GM18870 (cell line): ENCODE results near the gene PLEK2.
"Not testable (repeated sequence)": the region's sequence is repeated elsewhere in the genome, so short reads cannot be mapped to it uniquely, and the experiment has no call there.

Experiments
- ATAC-seq: cut with Tn5 transposase; IDR thresholded peaks from one replicate; pipeline ENCODE4 v1.9.1; 2021; ENCODE audit warnings: moderate library complexity; ENCODE audit not compliant: unreplicated experiment

PLEK2 gene

DNA sequence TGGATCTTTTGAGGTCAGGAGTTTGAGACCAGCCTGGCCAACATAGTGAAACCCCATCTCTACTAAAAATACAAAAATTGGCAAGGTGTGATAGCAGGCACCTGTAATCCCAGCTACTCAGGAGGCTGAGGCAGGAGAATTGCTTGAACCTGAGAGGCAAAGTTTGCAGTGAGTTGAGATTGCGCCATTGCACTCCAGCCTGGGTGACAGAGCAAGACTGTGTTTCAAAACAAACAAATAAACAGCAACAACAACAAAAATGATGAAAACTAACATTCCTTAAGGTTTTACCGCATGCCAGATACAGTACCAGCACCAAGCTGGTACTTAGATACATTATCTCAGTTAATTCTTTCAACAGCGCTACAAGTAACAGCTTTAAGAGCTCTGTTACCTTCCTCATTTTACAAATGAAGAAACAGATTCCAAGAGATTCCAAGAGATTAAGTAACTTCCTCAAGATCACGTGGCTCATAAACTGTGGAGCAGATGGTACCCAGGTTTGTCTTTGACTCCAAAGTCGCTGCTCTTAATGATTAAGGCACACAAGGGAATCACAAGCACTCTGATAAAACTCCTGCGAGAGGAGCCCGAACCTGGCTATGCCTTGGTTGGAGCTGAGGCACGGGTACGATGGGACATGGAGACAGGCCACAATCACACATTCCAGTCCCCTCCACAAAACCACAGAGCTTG lies 17.7 kb upstream of the PLEK2 start:
- ATAC-seq: no peak

DNA sequence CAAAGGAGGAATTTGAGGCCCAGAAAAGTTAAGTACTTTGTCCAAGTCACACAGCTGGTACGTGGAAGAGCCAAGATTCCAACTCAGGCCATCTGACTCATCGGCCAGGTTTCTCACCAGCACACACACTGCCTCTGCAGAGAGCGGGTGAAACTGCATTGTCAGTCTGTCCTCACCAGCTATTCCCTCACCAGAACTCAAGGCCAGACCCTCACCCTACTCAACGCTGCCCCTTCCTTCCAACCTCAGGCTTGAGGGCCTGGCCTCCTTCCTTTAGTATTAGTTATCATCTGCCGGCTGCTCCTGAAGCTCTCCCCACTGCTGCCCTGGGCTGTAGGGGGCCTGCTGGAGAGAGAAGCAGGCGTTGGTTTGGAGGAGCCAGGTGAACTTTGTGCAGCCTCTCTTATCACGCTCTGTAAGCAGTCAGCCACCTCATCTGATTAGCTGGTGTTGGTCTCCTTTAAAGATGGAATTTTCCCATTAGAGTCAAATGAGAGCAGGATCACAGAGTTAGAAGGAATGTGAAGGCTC lies 16.6 kb upstream of the PLEK2 start:
- ATAC-seq: no peak

DNA sequence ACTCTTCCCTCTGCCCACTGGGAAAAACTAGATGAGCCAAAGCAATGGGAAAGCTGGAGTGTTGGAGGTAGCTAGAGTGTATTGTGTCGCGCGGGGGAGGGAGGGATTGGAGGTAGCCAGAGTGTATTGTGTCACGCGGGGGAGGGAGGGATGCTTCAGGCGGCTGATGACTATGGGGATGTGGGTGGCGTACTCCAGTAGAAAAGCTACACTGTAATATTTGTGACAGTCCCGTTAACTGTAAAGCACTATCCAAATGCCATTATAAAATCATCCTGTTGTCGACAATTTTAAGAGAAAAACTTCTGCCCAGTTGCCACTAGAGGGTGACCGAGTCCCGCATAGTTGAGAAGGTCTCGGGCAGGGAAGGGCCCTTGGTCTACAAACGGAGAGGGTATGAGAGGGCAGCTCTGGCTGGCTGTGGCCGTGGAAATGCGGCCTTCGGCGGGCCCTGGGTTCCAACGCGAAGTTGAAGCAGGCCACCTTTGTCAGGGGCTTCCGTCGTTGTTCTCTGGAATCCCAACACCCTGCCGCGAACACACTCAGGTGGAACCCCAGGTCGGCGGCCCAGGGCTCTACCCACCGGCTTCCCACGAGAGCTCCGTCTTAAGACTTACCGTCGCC lies 15.1 kb upstream of the PLEK2 start:
- ATAC-seq: no peak

DNA sequence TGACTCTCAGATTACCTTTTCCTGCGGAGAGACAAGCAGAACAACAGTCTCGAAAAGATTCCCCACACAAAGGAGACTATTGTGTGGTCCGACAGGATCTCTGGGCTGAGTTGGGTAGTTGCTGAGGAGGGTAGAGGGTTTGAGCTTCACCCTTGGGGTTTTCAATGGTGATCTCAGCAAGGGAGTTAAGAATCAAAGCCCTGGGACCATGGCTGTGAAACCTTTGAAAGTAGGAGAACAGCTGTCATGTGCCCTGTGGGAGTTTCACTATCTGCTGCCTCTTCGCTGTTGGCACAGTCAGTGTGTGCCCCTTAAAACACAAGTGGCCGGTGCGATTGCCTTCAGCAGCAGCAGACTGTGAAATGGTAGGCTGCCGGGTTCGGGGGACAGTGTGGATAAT lies 14.2 kb upstream of the PLEK2 start:
- ATAC-seq: no peak

DNA sequence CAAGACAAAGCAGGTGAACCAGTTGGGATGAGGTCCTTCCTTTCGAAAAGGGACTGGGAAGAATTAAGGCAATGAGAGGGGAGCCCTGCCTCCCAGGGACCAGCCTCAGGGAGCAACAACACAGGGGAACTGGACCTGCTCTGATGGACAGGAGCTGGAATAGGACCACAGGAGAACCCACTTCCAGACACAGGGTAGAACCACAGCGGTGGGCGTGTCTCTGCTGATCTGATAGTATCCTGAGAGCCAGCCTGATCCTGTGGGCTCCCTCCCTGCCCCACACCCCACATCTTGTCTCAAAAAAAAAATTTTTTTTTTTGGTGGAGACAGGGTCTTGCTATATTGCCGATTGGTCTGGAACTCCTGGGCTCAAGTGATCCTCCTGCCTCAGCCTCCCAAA lies 13.6 kb upstream of the PLEK2 start:
- ATAC-seq: no peak

DNA sequence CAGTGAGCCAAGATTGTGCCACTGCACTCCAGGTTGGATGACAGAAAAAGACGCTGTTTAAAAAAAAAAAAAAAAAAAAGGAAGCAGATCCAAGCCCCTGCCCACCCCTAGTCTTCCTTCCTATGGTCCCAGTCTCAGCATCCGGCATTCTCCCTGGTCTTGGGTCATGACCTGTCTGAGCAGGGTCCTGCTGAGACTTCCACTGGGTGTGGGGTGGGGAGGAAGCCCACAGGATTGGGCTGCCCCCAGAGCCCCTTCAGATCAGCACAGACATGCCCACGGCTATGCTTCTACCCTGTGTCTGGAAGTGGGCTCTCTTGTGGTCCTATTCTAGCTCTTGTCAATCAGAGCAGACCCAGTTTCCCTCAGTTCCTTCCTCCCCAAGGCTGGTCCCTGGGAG lies 12.6 kb upstream of the PLEK2 start:
- ATAC-seq: no peak

DNA sequence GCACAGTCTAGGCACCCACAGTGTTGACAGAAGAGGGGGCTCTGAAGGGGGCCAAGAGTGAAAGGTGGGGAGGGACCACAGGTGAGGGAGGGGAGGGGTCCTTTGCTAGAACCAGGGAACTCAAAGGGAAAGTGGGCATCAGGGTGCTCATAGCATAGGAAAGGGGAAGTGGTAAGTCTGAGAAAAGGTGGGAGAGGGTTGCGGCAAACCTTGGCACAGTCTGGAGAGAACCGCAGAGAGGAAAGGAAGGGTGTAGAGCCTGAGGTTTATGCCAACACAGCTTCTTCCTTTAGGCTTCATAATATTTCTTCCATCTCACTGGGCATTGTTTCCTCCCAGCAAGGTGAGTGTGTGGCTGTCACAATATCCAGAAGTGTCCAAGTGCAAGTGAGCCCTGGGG lies 11.5 kb upstream of the PLEK2 start:
- no peak for ATAC-seq

DNA sequence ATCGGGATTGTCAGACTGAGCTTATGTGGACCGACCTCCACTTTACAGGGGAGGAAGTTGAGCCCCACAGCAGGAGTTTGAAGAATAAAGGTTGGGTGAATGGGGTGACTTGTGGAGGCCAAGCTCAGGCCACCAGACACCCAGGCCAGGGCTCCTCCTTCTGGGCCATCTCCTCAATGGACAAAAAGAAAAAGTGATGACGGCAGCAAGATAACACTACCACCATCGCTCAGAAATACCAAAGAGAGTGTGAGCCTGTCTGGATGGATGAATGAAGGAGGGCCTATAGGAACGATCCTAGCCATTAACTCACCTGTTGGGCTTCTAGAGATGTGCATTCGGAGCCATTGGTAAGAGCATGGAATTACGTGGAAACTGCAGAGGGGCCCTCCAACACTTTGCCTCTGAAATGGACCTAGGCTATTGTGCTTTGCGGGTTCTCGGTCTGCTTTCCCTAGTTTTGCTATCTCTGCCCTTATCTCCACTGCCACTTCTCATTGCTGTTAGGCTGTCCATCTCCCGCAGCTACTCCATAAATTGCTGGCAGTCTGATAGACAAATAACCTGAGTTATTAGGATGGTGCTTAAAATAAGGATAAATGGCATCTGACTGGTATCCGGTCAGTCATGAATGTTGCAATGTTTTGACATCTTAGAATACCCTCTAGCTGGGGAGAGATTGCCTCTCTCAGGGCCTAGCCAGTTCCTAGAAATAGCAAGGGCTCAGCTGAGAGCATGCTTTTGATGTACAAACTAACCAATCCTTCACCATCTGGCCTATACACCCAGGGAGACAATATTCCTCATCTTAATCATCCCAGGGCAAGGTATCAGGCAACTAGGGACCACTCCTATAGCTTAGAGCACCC lies 9.6 kb upstream of the PLEK2 start:
- no peak for ATAC-seq

DNA sequence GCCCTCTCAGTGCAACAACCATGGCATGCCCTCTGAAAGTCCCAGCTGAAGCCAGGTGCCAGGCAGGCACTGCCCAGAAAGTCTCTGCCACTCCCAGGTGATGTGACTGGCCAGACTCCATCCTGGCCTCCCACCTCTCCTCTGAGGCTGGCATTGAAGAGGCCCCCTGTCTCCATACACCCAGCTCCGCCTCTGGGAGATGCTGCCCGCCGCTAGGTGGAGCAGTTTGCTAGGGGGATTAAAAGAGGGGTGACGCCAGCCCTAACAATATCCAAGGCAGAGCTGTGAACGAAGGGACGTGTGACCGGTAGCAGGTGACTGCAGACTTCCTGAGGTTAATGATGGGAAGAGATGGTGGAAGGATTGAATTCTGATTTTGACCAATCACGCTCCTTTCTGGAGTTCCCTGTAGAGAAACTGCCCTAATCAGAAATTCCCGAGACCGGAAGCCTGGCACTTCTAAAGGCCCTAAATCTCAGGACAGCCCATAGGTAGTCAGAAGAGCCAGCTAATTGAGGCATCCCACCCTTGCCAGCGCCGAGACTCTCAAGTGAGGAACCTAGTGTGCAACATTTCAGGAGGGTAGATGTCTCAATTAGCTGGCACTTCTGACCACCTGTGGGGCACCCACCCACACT lies 8.3 kb upstream of the PLEK2 start:
- ATAC-seq: no peak

DNA sequence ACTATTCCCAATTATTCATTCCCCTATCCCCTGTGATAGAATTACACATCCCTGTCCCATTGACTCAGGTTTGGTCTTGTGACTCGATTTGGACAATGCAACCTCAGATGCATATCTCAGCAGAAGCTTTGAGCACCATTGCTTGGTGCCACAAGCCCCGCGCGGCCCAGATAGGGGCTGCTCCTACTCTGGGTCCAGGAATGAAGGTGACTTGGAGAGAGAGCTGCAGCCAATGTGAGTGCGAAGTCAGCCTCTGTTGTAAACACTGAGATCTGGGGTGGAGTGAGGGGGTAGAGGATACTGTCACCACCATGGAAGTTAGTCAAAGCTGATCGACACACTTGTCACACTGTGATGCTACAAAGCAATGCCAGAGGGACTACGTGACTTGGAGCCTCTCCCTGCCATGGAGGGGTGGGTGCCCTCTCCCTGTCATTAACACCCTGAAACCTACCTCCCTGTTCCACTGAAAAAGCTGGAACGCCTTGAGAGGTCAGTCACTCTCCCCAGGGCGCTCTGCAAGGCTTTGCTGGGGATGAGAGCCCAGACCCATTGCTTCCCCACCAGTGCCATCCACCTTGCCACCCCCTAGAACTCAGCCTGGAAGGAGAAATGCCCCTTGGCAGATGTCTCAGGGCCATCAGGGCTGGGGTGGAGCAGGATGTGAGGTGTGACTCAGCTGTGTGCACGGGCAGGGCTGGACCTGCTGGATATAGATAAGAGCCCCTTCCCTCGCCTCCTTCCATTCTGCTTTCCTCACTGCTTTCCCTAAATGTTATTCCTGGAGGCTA lies 6.6 kb upstream of the PLEK2 start:
- no peak for ATAC-seq

DNA sequence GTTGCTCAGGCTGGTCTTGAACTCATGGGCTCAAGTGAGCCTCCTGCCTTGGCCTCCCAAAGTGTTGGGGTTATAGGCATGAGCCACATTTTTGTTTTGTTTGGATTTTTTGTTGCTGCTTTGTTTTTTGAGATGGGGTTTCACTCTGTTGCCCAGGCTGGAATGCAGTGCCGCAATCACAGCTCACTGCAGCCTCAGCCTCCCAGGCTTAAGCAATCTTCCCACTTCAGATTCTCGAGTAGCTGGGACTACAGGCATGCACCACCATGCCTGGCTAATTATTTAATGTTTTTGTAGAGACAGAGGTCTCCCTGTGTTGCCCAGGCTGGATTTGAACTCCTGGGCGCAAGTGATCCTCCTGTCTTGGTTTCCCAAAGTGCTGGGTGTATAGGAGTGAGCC lies 5.7 kb upstream of the PLEK2 start:
- ATAC-seq: no peak

DNA sequence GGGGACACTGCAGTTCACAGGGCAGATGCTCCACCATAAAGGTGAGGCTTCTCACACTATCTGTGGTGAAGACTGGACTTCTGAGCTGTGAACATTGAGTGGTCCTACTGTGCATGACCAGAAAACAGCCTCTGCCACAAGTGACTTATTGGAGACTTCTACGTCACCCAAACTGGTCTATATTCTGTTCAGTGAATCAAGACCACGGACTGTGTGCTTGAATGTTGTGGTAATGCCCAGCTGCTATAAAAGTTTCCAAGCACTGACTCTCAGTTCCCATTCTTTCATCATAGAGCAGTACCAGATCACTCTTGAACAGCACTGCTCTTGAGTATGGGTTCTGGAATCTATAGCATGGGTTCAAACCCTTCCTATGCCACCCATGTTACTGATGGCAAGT lies 4.8 kb upstream of the PLEK2 start:
- ATAC-seq: no peak

DNA sequence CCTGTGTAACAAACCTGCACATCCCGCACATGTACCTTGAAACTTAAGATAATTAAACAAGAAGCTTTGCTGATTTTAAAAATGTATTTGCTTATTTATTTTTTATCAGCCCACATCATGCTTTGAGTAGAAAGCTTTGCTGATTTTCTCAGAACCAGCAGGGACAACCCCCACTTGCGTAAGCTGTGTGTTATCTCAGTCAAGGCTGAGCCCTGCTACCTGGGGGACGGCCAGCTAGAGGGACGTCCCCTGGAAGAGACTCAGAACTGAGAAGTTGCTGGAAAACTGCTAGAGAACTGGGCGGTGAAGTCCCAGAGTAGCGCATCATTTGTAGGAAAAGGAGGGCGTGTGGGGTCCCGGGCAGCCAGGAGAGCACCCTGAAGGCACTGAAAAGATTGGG lies 4.1 kb upstream of the PLEK2 start:
- no peak for ATAC-seq

DNA sequence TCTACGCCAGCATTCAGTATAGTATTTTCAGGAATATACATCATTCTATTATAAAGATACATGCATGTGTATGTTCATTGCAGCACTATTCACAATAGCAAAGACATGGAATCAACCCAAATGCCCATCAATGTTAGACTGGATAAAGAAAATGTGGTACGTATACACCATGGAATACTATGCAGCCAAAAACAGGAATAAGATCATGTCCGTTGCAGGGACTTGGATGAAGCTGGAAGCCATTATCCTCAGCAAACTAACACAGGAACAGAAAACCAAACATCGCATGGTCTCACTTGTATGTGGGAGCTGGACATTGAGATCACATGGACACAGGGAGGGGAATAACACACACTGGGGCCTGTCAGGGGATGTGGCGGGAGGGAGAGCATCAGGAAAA lies 3.6 kb upstream of the PLEK2 start:
- not testable (repeated sequence) for ATAC-seq

DNA sequence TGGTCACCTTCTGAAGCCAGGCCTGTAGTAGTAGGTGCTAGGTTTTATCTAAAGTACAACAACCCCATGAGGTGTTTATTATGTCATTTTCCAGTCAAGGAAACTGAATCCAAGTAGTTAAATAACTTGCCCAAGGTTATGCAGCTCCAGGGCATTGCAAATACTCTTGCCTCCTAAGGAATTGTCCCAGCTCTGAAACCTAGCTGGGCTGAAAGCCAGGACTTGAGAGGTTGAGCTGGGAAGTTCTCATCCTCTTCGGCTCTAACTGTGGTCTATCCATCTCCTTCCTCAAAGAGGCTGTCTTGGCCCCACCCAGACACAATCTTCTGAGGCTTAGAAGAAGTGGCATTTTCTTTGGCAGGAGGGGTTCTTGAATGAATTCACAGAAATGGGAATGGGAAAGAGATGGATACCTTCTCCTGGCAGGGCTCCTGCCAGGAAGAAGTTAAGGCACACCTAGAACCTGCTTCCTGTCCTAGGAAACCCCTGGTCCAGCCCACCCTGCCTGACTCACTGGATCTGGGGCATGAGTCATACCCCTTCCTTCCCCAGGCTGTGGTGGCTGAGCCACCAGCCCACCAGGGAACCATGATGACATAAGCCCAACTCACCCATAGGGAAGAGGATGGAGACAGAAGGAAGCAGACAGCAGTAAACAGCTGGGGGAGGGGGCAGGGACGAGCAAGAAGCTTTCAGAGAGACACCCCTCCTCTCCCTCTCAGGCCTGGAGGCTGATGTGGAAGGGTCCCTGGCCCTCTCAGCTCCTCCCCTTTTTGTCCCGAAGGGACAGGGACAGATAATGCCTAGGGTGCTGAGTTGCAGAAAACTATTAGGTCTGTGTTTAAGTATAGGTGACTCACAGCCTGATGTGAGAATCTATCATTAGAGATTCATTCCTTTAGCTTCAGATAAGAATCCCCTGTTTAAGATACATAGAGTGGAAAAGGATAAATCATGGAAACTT lies 2.1 kb upstream of the PLEK2 start:
- ATAC-seq: no peak

DNA sequence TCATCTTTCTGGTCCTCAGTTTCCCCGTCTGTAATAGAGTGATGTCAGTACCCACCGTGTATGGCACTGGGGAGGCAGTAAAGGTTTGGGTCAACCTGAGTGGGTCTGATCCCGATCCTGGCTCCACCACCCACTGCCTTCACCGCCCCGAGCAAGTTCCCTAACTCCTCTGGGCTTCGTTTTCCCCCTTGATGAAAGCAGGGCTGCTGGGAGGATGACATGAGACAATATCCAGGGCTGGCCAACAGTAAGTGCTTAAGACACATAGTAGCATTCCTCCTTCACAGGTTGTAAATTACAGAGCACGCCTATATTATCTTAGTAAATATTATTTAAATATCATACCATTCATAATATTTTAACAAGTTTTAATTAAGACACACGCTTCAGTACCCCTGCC lies 595 bp downstream of the PLEK2 start:
- ATAC-seq: no peak

DNA sequence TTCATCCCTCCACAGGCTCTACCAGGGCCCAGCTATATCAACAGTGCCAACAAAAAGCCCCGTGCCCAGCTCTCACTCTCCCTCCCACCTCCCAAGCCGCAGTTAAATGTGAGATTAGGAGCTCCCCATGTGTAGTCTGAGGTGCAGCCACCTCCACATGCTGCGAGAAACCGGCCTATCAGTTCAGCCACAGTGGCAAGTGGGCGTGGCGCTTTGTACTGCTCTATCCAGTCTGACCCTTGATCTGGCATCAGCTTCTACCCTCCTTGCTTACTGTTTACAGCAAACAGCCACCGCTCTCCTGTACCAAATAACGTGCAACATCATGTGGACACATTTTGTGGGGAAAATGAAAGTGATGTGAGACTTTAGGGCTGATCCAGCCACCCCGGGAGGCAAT lies 1.7 kb downstream of the PLEK2 start:
- ATAC-seq: no peak

DNA sequence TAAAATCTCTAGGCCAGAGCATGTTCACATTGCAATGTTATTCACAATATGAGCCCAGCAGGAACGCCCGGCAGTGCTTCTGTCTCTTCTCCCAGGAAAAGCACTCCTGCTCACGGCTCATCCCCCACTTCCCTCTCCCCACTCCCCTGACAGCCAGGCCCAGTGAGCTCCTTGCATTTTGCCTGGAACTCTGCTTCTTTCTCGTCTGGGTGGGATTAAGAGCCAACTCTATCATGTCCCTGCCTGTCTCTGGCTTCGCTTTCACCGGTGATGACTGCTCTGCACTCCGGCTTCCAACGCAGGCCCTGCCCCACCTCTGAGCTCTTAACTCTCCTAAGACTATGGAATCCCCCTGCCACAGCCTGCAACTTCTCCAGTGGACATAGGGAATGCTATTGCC lies 2.5 kb downstream of the PLEK2 start:
- no peak for ATAC-seq

DNA sequence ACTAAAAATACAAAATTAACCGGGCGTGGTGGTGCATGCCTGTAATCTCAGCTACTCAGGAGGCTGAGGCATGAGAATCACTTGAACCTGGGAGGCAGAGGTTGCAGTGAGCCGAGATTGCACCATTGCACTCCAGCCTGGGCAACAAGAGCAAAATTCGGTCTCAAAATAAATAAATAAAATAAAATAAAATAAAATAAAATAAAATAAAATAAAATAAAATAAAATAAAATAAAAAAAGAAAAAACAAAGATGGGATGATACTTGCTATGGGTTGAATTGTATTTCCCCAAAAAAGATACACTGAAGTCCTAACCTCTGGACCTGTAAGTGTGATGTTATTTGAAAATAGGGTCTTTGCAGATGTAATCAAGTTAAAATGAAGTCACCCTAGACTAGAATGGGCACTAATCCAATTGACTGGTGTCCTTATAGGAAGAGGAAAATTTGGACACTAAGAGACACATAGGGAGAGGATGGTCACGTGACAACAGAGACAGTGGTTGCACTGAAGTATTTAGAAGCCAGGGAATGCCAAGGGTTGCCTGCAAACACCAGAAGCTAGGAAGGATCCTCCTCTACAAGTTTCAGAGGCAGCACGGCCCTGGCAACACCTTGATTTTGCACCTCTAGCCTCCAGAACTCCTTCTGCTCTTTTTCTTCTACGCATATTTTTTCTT lies 3.7 kb downstream of the PLEK2 start:
- ATAC-seq: not testable (repeated sequence)
